Measurements from ENCODE around the gene OPCML. TPM values are rescaled to one million over a fixed set of nuclear protein-coding genes. Genes with fewer than 3 reads are reported as not detected.

The OPCML gene
- total RNA-seq, 5 donors from 2014 or later (not counting 1 experiment from before 2014, with no cell fraction given): not detected

DNA sequence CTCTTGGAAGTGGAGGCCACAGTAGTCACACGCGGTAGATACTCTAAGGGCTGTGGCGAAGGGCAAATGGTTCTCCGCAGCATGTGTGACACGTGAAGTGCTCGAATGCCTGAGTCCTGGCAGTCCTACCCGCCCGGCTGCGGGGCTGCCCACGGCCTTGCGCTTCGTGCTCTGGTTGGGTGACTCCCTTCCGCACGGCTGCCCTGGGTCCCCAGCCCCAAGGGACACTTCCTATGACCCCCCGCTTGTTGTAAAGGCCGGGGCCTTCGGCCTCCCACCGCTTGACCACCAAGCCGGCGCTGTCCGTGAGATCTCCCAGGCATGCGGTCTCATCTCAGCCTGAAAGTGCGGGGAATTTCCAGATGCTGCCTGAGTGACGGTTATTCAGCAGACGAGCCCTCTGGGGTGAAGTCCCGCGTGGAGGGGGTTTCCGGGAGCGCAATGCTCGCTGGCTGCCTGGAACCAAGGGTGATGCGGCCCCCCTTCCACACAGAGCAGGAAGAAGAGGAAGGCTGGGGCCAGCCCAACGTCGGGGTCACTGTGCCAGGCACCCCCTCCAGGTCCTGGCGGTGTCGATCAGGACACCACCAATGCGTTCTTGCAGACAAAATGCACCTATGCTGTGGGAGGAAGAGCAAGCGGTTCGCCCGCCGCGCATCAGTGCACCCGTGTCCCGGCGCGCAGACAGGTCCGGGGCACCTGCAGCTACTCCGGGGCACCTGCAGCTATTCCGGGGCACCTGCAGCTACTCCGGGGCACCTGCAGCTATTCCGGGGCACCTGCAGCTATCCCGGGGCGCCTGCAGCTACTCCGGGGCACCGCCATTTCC lies 171.2 kb downstream of the OPCML start:
- ATAC-seq (replicated peaks in 1 of 4): no peak
- Mint-ChIP-seq H3K36me3 (no peaks in the 10 kb centered on the region), H3K9me3 (peaks cover 0 to 10% (median 5%) of the 10 kb centered on the region in 3 donors), H3K27ac (no peak overlapping the region), H3K4me1 (no peaks in the 10 kb centered on the region), H3K4me3 (no peak overlapping the region), H3K27me3 (peaks cover 0 to 6% of the 10 kb centered on the region in 2 donors)
- H3K4me3 ChIP-seq (ENCODE audit: control insufficient read depth in 1 of 2, extremely low read depth in 1 of 2, low read length in 1 of 2): no peak overlapping the region
- H3K27me3 ChIP-seq (replicated peaks in 1 of 2; ENCODE audit: control insufficient read depth in 2 of 2, extremely low read depth in 1 of 2, insufficient read depth in 2 of 2, low read length in 1 of 2): peaks cover 0 to 5% of the 10 kb centered on the region in 2 experiments
- no peak overlapping the region for H3K27ac ChIP-seq (ENCODE audit: low read length)
- POLR2A ChIA-PET: no interaction called here
- no peak for DNase-seq
- no peaks in the 10 kb centered on the region for H3K9me3 ChIP-seq
- H3K36me3 ChIP-seq (ENCODE audit: control insufficient read depth in 2 of 2, extremely low read depth in 1 of 2, insufficient read depth in 1 of 2, low read length in 1 of 2): no peaks in the 10 kb centered on the region
- CTCF ChIA-PET: no interaction called here
- WGBS (ENCODE audit: insufficient coverage): 93% methylated on average over 52 of the region's 54 CpGs
- H3K4me1 ChIP-seq (ENCODE audit: control insufficient read depth in 1 of 2, extremely low read depth in 1 of 2, insufficient read depth in 2 of 2, low read length in 2 of 2): no peaks in the 10 kb centered on the region

DNA sequence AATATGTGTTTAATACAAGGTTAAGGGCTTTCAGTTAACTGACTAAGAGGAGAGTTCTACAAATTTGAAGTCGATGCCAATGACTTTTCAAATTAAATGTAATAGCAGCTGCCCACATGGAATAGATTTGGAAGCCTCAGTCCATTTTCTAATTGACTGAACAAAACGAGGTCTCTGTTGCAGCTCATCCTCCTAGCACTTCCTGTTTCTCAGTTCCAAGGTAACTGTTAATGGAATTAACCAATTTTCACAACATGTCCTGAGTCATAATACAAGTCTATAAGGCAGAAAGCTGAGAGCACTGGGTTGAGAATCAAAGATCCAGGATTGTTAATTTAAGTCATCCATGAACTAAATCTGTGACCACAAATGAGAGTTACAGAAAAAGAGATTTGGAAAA lies 177.2 kb downstream of the OPCML start:
- Histone ChIP-seq H3K36me3 (ENCODE audit: control insufficient read depth in 2 of 2, extremely low read depth in 1 of 2, insufficient read depth in 1 of 2, low read length in 1 of 2) (no peaks in the 10 kb centered on the region), H3K9me3 (no peaks in the 10 kb centered on the region), H3K27me3 (replicated peaks in 1 of 2; ENCODE audit: control insufficient read depth in 2 of 2, extremely low read depth in 1 of 2, insufficient read depth in 2 of 2, low read length in 1 of 2) (no peaks in the 10 kb centered on the region), H3K27ac (ENCODE audit: low read length) (no peak overlapping the region), H3K4me1 (ENCODE audit: control insufficient read depth in 1 of 2, extremely low read depth in 1 of 2, insufficient read depth in 2 of 2, low read length in 2 of 2) (no peaks in the 10 kb centered on the region), H3K4me3 (ENCODE audit: control insufficient read depth in 1 of 2, extremely low read depth in 1 of 2, low read length in 1 of 2) (no peak overlapping the region)
- Mint-ChIP-seq H3K36me3 (no peaks in the 10 kb centered on the region), H3K27me3 (peaks cover 0 to 3% of the 10 kb centered on the region in 2 donors), H3K27ac (no peak overlapping the region), H3K4me3 (no peak overlapping the region), H3K4me1 (no peaks in the 10 kb centered on the region), H3K9me3 (peaks cover 0 to 24% (median 3%) of the 10 kb centered on the region in 3 donors)
- POLR2A ChIA-PET: no interaction called here
- ATAC-seq (replicated peaks in 1 of 4) (no peak), DNase-seq (no peak)
- WGBS (ENCODE audit: insufficient coverage): no CpG with 5 or more reads among the region's 2 CpGs
- CTCF ChIA-PET: no interaction called here

DNA sequence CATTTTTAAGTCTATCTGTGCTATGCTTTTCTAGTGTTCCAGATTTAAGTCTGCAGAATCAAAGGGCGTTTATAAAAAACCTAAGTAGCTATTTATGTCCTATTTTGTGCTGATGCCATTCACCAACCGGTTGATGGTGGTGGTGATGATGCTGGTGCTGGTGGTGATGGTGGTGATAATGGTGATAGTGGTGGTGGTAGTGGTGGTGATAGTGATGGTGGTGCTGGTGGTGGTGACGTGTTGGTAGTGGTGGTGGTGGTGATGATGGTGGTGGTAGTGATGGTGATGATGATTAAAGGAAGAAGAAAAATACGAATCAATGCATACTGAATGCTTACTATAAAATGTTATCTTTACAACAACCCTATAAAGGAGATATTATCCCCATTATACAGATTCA lies 178.2 kb downstream of the OPCML start:
- no peak overlapping the region for H3K4me3 ChIP-seq (ENCODE audit: control insufficient read depth in 1 of 2, extremely low read depth in 1 of 2, low read length in 1 of 2)
- no CpG with 5 or more reads among the region's 4 CpGs for WGBS (ENCODE audit: insufficient coverage)
- ChIA-PET POLR2A (no interaction called here), CTCF (no interaction called here)
- Mint-ChIP-seq H3K4me3 (no peak overlapping the region), H3K36me3 (no peaks in the 10 kb centered on the region), H3K4me1 (no peaks in the 10 kb centered on the region), H3K27ac (no peak overlapping the region), H3K27me3 (no peaks in the 10 kb centered on the region), H3K9me3 (peaks cover 0 to 24% (median 0%) of the 10 kb centered on the region in 3 donors)
- H3K36me3 ChIP-seq (ENCODE audit: control insufficient read depth in 2 of 2, extremely low read depth in 1 of 2, insufficient read depth in 1 of 2, low read length in 1 of 2): no peaks in the 10 kb centered on the region
- no peaks in the 10 kb centered on the region for H3K9me3 ChIP-seq
- no peak overlapping the region for H3K27ac ChIP-seq (ENCODE audit: low read length)
- ATAC-seq (replicated peaks in 1 of 4) (no peak), DNase-seq (no peak)
- no peaks in the 10 kb centered on the region for H3K27me3 ChIP-seq (replicated peaks in 1 of 2; ENCODE audit: control insufficient read depth in 2 of 2, extremely low read depth in 1 of 2, insufficient read depth in 2 of 2, low read length in 1 of 2)
- no peaks in the 10 kb centered on the region for H3K4me1 ChIP-seq (ENCODE audit: control insufficient read depth in 1 of 2, extremely low read depth in 1 of 2, insufficient read depth in 2 of 2, low read length in 2 of 2)

DNA sequence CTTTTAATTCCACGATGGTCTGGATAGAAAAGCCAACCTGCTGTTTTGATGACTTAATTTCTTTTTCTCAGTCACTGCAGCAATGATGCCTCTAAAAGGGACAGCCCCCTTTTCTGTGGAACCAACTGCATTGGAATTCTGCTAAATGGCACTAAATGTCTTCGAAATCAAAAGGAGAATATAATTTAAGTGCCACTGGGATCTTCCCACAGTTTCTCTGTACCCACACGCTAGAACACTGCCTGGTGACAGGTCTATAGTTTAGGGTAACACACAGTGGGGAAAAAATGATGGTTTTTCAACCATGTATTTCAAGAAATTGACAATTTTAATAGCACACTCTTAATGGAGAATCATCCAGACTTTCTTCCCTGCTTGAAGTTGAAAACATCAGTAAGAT lies 182.3 kb downstream of the OPCML start:
- Mint-ChIP-seq H3K36me3 (no peaks in the 10 kb centered on the region), H3K4me1 (no peaks in the 10 kb centered on the region), H3K4me3 (no peak overlapping the region), H3K27me3 (no peaks in the 10 kb centered on the region), H3K27ac (no peak overlapping the region), H3K9me3 (peaks cover 0 to 14% (median 0%) of the 10 kb centered on the region in 3 donors)
- ATAC-seq (replicated peaks in 1 of 4): no peak
- ChIA-PET POLR2A (no interaction called here), CTCF (no interaction called here)
- no peaks in the 10 kb centered on the region for H3K27me3 ChIP-seq (replicated peaks in 1 of 2; ENCODE audit: control insufficient read depth in 2 of 2, extremely low read depth in 1 of 2, insufficient read depth in 2 of 2, low read length in 1 of 2)
- no peak overlapping the region for H3K27ac ChIP-seq (ENCODE audit: low read length)
- H3K36me3 ChIP-seq (ENCODE audit: control insufficient read depth in 2 of 2, extremely low read depth in 1 of 2, insufficient read depth in 1 of 2, low read length in 1 of 2): no peaks in the 10 kb centered on the region
- 28% methylated on average over 2 of the region's 3 CpGs for WGBS (ENCODE audit: insufficient coverage)
- no peak overlapping the region for H3K4me3 ChIP-seq (ENCODE audit: control insufficient read depth in 1 of 2, extremely low read depth in 1 of 2, low read length in 1 of 2)
- H3K9me3 ChIP-seq: no peaks in the 10 kb centered on the region
- H3K4me1 ChIP-seq (ENCODE audit: control insufficient read depth in 1 of 2, extremely low read depth in 1 of 2, insufficient read depth in 2 of 2, low read length in 2 of 2): no peaks in the 10 kb centered on the region
- no peak for DNase-seq

DNA sequence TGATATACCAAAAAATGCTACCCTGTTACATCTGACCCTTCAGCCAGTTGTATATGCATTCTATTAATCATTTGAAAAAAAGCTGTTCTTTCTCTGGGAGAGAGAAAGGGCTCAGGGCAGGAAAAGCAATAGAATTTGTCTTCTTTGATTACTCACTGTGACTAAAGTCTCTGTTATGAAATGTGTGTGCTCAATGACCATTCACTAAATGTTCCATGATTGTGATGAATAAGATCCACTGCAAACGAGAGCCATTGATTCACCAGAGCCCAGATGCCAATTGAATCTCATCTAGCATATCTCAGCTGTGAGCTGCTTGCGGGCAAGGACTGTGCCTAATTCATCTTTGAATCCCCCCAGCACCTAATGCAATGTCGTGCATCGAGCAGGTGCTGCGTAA lies 184.3 kb downstream of the OPCML start:
- H3K36me3 ChIP-seq (ENCODE audit: control insufficient read depth in 2 of 2, extremely low read depth in 1 of 2, insufficient read depth in 1 of 2, low read length in 1 of 2): no peaks in the 10 kb centered on the region
- no peaks in the 10 kb centered on the region for H3K4me1 Mint-ChIP-seq
- H3K9me3 Mint-ChIP-seq: peaks cover 0 to 9% (median 0%) of the 10 kb centered on the region in 3 donors
- H3K27me3 Mint-ChIP-seq: peaks cover 0 to 4% of the 10 kb centered on the region in 2 donors
- no peak overlapping the region for H3K4me3 ChIP-seq (ENCODE audit: control insufficient read depth in 1 of 2, extremely low read depth in 1 of 2, low read length in 1 of 2)
- ChIA-PET POLR2A (no interaction called here), CTCF (no interaction called here)
- no peaks in the 10 kb centered on the region for H3K4me1 ChIP-seq (ENCODE audit: control insufficient read depth in 1 of 2, extremely low read depth in 1 of 2, insufficient read depth in 2 of 2, low read length in 2 of 2)
- no peak overlapping the region for H3K27ac Mint-ChIP-seq
- DNase-seq (no peak), ATAC-seq (replicated peaks in 1 of 4) (no peak)
- no peaks in the 10 kb centered on the region for H3K9me3 ChIP-seq
- H3K36me3 Mint-ChIP-seq: no peaks in the 10 kb centered on the region
- H3K27me3 ChIP-seq (replicated peaks in 1 of 2; ENCODE audit: control insufficient read depth in 2 of 2, extremely low read depth in 1 of 2, insufficient read depth in 2 of 2, low read length in 1 of 2): no peaks in the 10 kb centered on the region
- 40% methylated on average over 1 of the region's 5 CpGs for WGBS (ENCODE audit: insufficient coverage)
- H3K27ac ChIP-seq (ENCODE audit: low read length): no peak overlapping the region
- H3K4me3 Mint-ChIP-seq: no peak overlapping the region

DNA sequence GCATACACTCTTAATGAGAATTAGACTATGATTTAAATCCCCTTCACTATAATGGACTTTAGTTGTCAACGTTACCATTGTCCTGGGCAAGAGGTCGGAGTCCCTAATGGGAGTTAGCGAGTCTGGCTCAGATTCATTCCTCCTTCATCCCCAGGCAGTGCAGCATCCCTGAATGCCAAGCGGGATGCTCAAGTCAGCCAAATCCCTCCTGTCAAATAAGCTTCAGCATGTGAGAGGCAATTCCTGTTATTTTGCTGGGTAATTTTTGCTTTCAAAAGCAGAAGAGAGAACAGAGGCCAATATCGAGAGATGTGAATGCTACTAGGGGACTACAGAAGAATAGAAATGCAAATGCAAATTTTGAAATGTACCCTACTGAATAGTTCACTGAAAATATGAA lies 186.2 kb downstream of the OPCML start:
- Histone ChIP-seq H3K27ac (ENCODE audit: low read length) (no peak overlapping the region), H3K4me1 (ENCODE audit: control insufficient read depth in 1 of 2, extremely low read depth in 1 of 2, insufficient read depth in 2 of 2, low read length in 2 of 2) (no peaks in the 10 kb centered on the region), H3K27me3 (replicated peaks in 1 of 2; ENCODE audit: control insufficient read depth in 2 of 2, extremely low read depth in 1 of 2, insufficient read depth in 2 of 2, low read length in 1 of 2) (no peaks in the 10 kb centered on the region), H3K9me3 (no peaks in the 10 kb centered on the region), H3K36me3 (ENCODE audit: control insufficient read depth in 2 of 2, extremely low read depth in 1 of 2, insufficient read depth in 1 of 2, low read length in 1 of 2) (no peaks in the 10 kb centered on the region), H3K4me3 (ENCODE audit: control insufficient read depth in 1 of 2, extremely low read depth in 1 of 2, low read length in 1 of 2) (no peak overlapping the region)
- DNase-seq (no peak), ATAC-seq (replicated peaks in 1 of 4) (no peak)
- Mint-ChIP-seq H3K9me3 (peaks cover 0 to 4% (median 0%) of the 10 kb centered on the region in 3 donors), H3K36me3 (no peaks in the 10 kb centered on the region), H3K4me3 (no peak overlapping the region), H3K27ac (no peak overlapping the region), H3K4me1 (no peaks in the 10 kb centered on the region), H3K27me3 (peaks cover 0 to 4% of the 10 kb centered on the region in 2 donors)
- ChIA-PET POLR2A (no interaction called here), CTCF (no interaction called here)
- WGBS (ENCODE audit: insufficient coverage): 100% methylated on average over 1 of the region's 5 CpGs
